Large intestine (tissue), 3 donors: ENCODE data around the gene LAPTM5. TPM values are rescaled to one million over a fixed set of nuclear protein-coding genes. Genes with fewer than 3 reads are reported as not detected.
A peak's percentile ranks its signal among the peaks of the same experiment; 100 is the strongest.

Source experiments
- DNase-seq, 2 donors: peaks; one replicate each; pipeline versions ENCODE4 v3.0.0 to v3.0.0-alpha.2; 2013
- H3K27ac ChIP-seq: one replicate; pipeline ENCODE4 v1.5.1; 2013; ENCODE audit warnings: low read length
- H3K27me3 ChIP-seq: 2 replicates; pipeline ENCODE4 v1.6.1; 2013; ENCODE audit warnings: low read length; ENCODE audit not compliant: control insufficient read depth, insufficient read depth
- H3K36me3 ChIP-seq: 2 replicates; pipeline ENCODE4 v1.6.1; 2013; ENCODE audit warnings: low read length; ENCODE audit not compliant: control insufficient read depth, insufficient read depth
- H3K4me1 ChIP-seq: one replicate; pipeline ENCODE4 v1.6.1; 2013; ENCODE audit warnings: low read length; ENCODE audit not compliant: control insufficient read depth, insufficient read depth
- H3K4me3 ChIP-seq: one replicate; pipeline ENCODE4 v1.5.1; 2013; ENCODE audit warnings: low read length
- H3K9me3 ChIP-seq: one replicate; pipeline ENCODE4 v1.6.1; 2013; ENCODE audit warnings: mild to moderate bottlenecking, low read depth, low read length, moderate library complexity; ENCODE audit not compliant: control insufficient read depth
- WGBS: methylation state at CpG from one replicate; pipeline ENCODE4 v1.1.5; 2013; ENCODE audit warnings: low lambda C conversion rate; ENCODE audit not compliant: insufficient coverage; 5-methylcytosine and 5-hydroxymethylcytosine counted together
- polyA plus RNA-seq: library from polyadenylated mRNA; unstranded; fragments of 120-200 nt; gene quantifications from one replicate; pipeline ENCODE4 v1.2.1, GENCODE V29; 2013

LAPTM5 gene
- polyA plus RNA-seq, 1 donor: 39.9 TPM

GRCh38 chr1:30787856-30788495, 30.4 kb upstream of the LAPTM5 start:
- H3K4me1 ChIP-seq: peaks cover 2% of the 10 kb centered on the region
- H3K27me3 ChIP-seq: peaks cover 14% of the 10 kb centered on the region
- H3K9me3 ChIP-seq: no peaks in the 10 kb centered on the region
- H3K4me3 ChIP-seq: no peak overlapping the region
- WGBS: 57% methylated on average over 4 of the region's 21 CpGs
- no peaks in the 10 kb centered on the region for H3K36me3 ChIP-seq
- H3K27ac ChIP-seq: no peak overlapping the region
- no peak for DNase-seq

GRCh38 chr1:30787266-30787665, 29.7 kb upstream of the LAPTM5 start:
- DNase-seq: no peak
- no peak overlapping the region for H3K27ac ChIP-seq

DNA sequence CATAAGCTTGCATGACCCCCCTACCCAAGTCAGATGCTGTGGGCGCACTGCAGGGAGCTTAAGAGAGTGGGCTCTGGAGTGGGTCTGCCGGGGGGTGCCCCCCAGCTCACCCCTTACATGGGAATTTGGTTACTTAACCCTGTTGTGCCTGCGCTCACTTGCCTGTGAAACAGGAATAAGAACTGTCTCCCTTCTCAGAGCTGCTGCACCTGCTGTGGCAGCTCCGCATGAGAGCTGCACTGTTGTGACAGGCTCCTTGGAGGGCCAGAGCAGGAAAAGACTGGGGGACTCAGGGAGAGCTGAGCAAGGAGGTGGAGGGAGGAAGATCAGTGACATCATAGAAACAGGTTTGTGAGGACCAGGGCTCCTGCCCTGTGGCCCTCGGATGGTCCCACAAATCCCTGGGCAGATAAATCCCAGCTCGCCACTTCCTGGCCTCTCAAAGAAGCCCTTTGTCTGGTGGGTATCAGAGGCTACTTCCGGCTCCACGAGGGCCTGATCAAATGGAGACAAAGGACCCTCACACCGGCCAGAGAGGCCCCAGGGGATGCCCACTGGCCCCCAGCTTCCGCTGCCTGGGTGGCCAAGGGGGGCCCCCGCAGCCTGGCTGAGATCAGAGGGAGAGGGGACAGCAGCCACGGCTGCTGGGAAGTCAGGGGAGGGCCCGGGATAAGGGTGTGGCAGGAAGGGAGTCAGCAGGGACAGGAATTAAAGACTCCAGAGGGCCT, 28.9 kb upstream of the LAPTM5 start:
- peaks cover 9% of the 10 kb centered on the region for H3K4me1 ChIP-seq
- DNase-seq: peak in 1 of 2 donors; percentile 40
- WGBS: no CpG with 5 or more reads among the region's 13 CpGs

More at GRCh38 chr1:30787266-30787665, 29.7 kb upstream of the LAPTM5 start:
- peaks cover 14% of the 10 kb centered on the region for H3K27me3 ChIP-seq
- H3K36me3 ChIP-seq: no peaks in the 10 kb centered on the region
- H3K9me3 ChIP-seq: no peaks in the 10 kb centered on the region
- H3K4me1 ChIP-seq: peaks cover 9% of the 10 kb centered on the region
- no CpG with 5 or more reads among the region's 5 CpGs for WGBS
- H3K4me3 ChIP-seq: no peak overlapping the region

DNA sequence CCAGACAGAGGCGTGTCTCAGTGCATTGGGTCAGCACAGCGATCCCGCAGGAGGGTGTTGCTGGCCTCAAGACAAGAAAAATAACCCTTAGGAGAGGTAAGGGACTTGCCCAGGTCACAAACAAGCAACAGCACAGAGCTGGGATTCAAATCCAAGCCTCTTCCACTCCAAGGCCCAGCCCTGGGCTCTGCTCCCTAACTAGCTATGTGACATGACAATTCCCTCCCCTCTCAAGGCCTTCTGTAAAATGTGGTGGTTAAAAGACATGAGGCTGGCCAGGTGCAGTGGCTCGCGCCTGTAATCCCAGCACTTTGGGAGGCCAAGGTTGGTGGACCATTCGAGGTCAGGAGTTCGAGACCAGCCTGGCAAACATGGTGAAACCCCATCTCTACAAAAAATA, 28.1 kb upstream of the LAPTM5 start:
- Histone ChIP-seq H3K4me1 (peaks cover 9% of the 10 kb centered on the region), H3K36me3 (no peaks in the 10 kb centered on the region), H3K27me3 (peaks cover 2% of the 10 kb centered on the region), H3K9me3 (no peaks in the 10 kb centered on the region), H3K4me3 (no peak overlapping the region), H3K27ac (no peak overlapping the region)
- no CpG with 5 or more reads among the region's 7 CpGs for WGBS
- no peak for DNase-seq

More for the DNA sequence above, 28.9 kb upstream of the LAPTM5 start:
- no peak overlapping the region for H3K4me3 ChIP-seq
- H3K36me3 ChIP-seq: no peaks in the 10 kb centered on the region
- H3K9me3 ChIP-seq: no peaks in the 10 kb centered on the region
- H3K27me3 ChIP-seq: peaks cover 8% of the 10 kb centered on the region
- no peak overlapping the region for H3K27ac ChIP-seq

GRCh38 chr1:30785181-30785580, 27.6 kb upstream of the LAPTM5 start:
- H3K4me3 ChIP-seq: no peak overlapping the region
- WGBS: no CpG with 5 or more reads among the region's 7 CpGs
- H3K27ac ChIP-seq: no peak overlapping the region
- no peaks in the 10 kb centered on the region for H3K36me3 ChIP-seq
- peaks cover 2% of the 10 kb centered on the region for H3K27me3 ChIP-seq
- H3K9me3 ChIP-seq: no peaks in the 10 kb centered on the region
- no peak for DNase-seq
- H3K4me1 ChIP-seq: peaks cover 9% of the 10 kb centered on the region

DNA sequence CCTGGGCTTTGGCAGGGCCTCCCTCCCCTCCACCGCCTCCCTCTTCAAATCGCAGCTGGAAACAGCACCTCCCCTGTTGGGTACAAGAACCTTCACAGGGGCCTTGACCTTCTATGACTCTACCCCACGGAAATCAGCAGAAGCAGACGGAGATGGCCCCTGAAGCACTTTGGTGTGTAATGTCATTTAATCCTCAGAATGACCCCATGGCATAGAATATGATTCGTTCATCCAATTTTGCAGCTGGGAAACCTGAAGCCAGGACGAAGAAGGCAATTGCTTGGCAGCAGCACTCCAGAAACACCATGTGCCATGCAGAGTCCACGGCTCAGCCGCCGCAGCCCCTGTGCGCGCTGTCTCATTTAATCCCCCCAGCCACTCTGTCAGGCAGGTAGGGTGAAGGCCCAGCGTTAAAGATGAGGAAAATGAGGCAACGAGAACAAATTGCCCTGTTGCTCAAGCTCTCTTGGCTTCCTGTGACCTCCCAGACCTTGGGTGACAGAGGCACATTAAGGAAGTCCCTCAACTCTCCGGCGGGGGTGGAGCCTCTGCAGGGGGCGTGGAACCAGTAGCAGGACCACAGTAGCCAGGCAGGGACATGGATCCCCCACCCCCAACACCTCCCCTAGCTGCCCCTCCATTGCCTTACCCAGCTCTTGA, 25.8 kb upstream of the LAPTM5 start:
- no CpG with 5 or more reads among the region's 16 CpGs for WGBS
- Histone ChIP-seq H3K36me3 (no peaks in the 10 kb centered on the region), H3K9me3 (no peaks in the 10 kb centered on the region), H3K27me3 (peaks cover 2% of the 10 kb centered on the region), H3K4me1 (peaks cover 13% of the 10 kb centered on the region), H3K27ac (no peak overlapping the region), H3K4me3 (no peak overlapping the region)
- DNase-seq: no peak

DNA sequence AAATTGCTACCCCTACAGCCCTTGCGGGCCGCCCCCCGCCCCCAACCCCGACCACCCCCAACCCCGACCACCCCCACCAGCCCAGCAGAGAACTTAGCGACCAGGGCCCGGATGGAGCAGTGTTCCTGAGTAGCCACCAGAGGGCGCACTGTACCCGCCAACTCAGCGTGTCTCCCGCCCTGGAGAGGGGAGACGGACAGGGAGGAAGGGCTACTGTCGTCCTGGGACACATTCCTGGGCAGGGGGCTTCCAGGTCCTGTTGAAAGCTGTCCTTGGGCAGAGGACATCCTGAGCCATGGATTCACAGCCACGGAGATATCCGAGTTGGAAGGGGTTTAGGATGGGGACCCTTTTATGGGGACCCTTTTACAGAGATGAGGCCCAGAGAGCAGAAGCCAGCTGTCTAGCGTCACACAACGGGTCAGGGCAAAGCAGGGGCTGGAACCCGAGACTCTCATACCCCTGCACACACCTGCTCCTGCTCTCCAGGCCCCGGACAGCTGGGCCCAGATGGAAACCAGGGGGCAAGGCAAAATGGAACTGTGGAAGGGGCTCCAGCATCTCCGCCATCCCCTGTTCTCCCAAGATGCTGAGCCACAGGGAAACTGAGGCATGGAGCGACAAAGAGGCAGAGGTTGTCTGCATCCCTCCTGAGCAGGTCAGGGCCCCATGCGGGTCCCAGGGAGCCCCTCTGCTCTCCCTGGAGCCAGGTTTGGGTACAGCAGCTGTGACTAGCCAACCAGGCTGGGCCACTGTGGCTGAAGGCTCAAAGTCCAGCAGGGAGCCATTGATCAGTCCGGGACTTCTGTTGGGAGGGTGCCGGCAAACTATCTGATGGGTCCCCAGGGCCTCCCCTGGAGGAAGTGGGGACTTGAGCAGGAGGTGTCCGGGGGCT, 25.0 kb upstream of the LAPTM5 start:
- Histone ChIP-seq H3K27ac (no peak overlapping the region), H3K36me3 (no peaks in the 10 kb centered on the region), H3K27me3 (no peaks in the 10 kb centered on the region), H3K9me3 (no peaks in the 10 kb centered on the region), H3K4me3 (no peak overlapping the region), H3K4me1 (peaks cover 13% of the 10 kb centered on the region)
- peak; percentile 35 to 77 for DNase-seq
- WGBS: no CpG with 5 or more reads among the region's 25 CpGs

GRCh38 chr1:30781906-30782305, 24.3 kb upstream of the LAPTM5 start:
- 100% methylated on average over 1 of the region's 10 CpGs for WGBS
- no peak for DNase-seq
- Histone ChIP-seq H3K9me3 (no peaks in the 10 kb centered on the region), H3K4me1 (peaks cover 13% of the 10 kb centered on the region), H3K4me3 (no peak overlapping the region), H3K27ac (no peak overlapping the region), H3K36me3 (no peaks in the 10 kb centered on the region), H3K27me3 (no peaks in the 10 kb centered on the region)

- no peaks in the 10 kb centered on the region for H3K9me3 ChIP-seq
- H3K36me3 ChIP-seq: no peaks in the 10 kb centered on the region
- no peak overlapping the region for H3K27ac ChIP-seq
- no peak for DNase-seq
- 67% methylated on average over 1 of the region's 5 CpGs for WGBS
- peaks cover 13% of the 10 kb centered on the region for H3K4me1 ChIP-seq
- H3K27me3 ChIP-seq: no peaks in the 10 kb centered on the region
- H3K4me3 ChIP-seq: no peak overlapping the region
Measured at GRCh38 chr1:30780409-30780808, 22.8 kb upstream of the LAPTM5 start.
